Ureter (tissue), 1 donor: ENCODE results near the gene AGTR1. TPM values are rescaled to one million over a fixed set of nuclear protein-coding genes. Genes with fewer than 3 reads are reported as not detected.
"Not testable (repeated sequence)": the region's sequence is repeated elsewhere in the genome, so short reads cannot be mapped to it uniquely, and the experiment has no call there.

Experiments used
- DNase-seq: peaks from one replicate; pipeline ENCODE4 v3.0.0-alpha.2; 2020; ENCODE audit warnings: low spot score
- total RNA-seq: library from RNA; stranded (reverse); gene quantifications from one replicate; pipeline ENCODE4 v1.2.4, GENCODE V29; 2023
- donor health status: DM: yes; HTN: yes; CAD: no.

The AGTR1 gene
- total RNA-seq, 1 donor from 2014 or later, result 4.6 TPM

DNA sequence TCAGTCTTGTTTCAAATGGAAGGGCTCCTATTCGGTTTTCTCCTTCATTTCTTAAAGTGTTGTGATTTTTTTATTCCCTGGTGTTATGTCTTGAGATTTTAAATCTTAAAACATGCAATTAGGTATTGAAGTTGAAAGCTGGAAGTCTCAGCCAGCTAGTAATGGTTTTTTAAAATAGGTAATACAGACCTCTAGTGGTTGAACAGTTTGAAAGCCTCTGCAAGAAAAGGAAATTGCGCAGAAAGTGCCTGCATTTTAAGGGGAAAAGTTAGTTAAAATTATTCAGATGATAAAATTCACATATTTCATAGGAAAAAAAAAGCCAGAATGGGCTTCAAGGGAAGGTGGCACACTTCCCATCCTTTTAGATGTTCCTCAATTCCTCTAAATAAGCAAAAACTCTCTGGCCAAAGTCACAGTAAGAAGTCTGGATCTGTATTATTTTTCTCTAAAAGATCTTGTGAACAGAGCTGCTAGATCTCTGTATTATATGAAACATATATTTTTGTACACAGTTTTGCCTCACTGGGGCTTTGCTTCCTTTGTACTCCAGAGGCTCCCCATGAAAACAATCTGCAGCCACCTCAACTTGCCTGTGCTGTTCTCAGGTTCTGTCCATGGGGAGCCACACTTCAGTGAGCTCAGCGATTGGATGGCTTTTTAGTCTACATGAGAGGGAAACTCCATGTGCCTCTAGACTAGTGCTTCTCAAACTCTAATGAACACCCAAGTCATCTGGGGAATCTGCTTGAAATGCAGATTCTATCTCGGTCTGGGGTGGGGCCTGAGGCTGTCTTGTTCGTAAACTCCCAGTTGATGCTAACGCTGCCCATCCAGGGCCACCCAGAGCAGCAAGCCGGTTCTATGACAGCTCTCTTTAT, 21.5 kb downstream of the AGTR1 start:
- no peak for DNase-seq

DNA sequence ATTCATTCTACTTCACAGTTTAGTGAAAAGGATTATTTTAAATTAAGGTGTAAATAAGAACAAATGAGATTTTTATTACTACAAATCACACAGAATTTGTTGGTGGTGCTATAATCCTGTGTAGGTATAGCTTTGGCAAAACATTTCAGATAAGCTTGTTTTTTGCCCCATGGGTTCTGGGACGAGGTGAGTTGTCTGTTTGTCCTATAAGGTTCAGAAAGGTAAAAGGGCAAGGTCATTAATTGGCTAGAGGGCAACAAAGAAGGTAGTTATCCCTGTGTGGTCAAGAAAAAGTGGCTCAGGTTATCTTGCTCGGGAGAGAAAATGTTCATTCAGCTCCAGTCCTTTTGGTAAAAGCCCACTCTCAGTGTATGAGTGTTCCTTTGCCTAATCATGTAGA, 23.2 kb downstream of the AGTR1 start:
- DNase-seq, result no peak

DNA sequence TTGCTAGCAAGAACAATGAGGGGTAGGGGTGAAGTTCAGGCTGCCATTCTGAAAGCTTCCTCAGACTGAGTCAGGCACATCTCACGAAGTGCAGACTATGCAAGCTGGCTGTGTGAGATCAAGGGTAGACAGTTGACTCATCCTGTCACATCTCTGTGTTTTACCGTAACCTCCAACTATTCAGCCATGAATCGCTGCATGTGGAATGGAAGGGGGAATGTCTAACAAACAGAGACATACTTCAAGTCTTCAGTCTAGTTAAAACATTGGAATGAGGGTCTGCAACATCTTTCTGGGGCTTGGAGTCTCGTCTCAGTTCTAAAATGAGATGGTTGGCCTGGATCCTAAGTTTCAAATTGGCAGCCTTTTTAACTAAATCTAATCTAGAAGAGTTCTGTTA, 25.9 kb downstream of the AGTR1 start:
- DNase-seq, result no peak

DNA sequence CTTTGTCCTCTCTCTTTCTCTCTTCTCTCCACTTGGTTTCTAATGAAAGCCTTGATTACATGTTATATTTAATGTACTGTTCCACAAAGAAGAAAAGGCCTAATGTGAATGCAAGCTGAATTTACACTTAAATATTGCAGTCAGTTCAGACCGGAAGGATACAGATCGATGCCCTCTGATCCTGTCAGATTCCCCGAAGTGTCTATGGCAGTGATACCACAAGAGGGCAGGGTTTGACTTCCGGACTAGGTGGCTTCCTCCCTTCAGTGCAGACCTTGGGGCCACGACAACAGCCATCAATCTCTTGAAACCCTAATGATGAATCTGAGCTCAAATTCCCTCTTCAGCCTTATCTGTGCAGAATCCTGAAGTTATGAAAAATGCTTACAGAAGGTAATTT, 29.5 kb downstream of the AGTR1 start:
- no peak for DNase-seq

DNA sequence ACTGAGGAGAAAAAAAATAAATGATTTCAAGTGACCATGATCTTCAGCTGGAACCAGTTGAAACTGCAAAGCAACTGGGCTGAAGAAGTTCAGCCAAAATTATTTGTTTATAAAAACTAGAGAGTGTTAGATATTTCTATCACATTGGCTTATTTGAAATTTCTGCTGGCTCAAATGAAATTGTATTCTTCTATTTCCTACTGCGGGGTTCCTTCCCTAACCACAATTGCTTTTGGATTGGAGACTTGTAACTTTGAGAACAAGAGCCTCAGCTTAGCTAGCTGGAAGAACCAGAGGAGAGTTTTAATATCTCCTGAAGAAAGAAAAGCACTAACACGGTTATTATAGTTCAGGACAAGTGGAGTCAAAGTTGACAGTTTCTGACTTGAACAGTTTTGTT, 31.1 kb downstream of the AGTR1 start:
- DNase-seq, result no peak

DNA sequence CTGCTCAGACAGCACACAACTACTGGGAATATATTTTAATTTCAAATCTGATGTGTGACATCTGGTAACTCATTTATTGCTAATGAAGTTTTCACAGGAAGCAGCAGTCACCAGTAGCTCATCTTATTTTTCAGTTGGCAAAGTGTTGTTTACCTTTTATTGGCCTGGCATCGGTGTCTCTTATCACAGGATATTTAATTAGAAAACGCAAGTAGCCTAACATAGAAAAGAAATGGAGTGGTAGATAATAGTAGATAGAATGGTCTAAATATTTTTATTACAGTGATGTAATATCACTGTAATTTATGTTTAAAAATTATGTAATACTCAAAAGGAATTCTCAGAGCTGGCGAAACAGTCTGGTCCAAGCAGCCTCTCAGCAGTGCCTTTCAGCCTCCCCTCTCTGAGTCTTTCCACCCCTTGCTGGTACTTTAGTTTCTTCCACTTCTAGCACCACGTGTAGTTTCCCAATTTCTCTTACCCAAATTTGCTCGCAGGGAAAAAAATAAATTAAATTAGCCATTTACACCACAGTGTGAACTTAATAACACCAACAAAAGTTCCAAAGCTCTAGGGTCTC, 31.9 kb downstream of the AGTR1 start:
- no peak for DNase-seq

DNA sequence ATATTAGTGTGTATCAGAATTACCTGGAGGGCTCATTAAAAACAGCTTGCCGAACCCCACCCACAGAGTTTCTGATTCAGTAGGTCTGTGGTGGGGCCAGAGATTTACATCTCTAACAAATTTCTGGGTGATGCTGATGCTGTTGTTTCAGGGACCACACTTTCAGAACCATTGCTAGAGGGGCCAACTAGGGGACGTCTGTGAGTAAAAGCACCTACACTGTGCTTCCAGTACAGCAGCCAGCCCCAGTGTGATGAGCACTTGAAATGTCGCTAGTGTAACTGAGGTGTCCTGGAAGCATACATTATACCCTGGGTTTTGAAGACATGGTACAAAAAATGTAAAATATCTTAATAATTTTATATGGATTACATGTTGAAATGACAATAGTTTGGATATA, 33.0 kb downstream of the AGTR1 start:
- no peak for DNase-seq

DNA sequence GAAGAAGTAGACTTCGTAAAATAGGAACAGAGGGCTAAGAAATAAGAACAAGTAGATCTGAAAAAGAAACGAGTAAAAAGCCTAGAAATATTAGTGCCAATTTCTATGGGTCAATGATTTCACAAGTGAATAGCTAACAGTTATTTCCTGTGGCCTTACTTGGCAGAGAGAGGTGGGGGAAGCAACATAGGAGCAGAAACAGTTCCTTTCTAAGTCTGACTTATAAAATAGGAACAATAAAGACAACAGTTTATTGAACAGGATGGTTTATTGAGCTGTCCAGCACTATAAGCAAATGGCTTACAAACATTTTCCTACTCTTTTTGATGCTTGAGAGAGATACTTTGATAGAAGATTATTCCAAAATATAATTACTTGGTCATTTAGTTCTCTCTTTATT, 37.9 kb downstream of the AGTR1 start:
- no peak for DNase-seq

DNA sequence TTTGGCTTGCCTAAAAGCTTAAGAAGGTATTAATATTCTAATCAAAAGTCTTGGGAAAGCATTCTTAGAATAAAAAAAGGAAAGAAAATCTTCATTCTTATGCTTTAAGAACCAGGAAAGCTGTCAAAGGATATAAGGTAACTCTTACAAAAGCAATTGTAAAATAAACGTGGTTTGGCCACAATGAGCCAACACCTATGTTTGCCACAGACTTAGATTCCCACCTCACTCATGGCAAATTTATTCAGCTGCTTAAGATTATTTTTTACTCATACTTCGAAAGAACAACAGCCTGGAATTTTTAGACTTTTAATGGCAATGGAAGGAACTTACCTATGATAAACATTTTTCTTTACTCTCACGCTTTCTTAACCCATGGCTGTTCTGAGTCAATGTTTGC, 38.4 kb downstream of the AGTR1 start:
- no peak for DNase-seq

DNA sequence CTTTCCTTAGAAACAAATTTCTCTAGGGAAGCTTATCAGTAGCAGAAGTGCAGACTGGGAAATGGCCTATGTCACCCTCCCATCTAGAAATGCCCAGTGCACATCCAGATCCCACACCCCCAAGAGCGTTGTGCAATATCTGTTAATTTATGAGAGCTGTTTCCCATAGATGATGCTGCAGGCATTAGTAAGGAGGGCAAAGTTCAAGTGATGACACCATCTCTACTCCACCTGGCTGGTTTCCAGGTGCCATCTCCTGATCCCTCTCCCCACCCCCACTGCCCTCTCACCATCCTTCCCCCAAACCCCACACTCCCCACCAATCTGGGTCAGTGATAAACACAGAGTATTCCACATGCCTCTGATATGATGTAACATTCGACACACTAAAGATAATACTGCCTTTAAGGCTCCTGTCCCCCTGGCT, 39.4 kb downstream of the AGTR1 start:
- no peak for DNase-seq

DNA sequence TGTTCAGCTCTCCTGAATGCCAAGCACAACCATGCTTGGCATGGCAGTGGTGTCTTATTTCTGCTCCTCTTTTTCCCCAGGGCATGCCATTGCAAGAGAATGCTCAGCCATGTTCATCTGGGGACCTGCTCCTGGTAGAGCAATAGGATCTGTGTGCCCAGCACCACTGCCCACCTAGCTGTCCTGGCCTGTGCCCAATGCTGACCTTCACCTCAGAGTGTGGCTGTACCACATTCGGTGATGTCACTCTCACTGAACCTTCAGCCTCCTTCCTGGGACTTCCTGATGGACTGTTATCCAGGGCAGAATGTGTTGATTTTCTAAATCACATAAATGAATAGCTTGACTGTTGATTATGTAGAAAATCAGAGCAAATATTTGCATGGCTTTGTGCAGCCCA, 42.0 kb downstream of the AGTR1 start:
- DNase-seq, result no peak

DNA sequence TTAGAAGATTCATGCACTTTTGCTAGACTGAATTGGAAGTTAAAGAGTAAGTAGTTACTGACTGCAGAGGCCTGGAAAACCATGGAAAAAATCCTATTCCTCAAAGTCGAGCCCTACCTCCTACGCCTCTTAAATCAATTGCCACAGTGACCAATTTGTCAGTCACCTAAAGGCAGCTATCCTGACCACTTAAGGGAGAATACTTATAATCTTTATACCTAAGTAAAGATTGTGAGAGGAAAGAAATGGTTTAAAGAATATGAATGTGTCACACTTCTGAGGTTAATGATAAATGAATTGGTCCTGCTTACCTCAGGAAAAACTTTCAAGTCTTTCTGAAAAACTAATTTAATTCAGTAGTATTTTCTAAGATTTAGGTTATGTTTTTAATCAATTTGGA, 42.6 kb downstream of the AGTR1 start:
- no peak for DNase-seq

DNA sequence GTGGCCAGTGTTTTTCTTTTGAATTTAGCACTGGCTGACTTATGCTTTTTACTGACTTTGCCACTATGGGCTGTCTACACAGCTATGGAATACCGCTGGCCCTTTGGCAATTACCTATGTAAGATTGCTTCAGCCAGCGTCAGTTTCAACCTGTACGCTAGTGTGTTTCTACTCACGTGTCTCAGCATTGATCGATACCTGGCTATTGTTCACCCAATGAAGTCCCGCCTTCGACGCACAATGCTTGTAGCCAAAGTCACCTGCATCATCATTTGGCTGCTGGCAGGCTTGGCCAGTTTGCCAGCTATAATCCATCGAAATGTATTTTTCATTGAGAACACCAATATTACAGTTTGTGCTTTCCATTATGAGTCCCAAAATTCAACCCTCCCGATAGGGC, 43.5 kb downstream of the AGTR1 start:
- DNase-seq, result no peak

DNA sequence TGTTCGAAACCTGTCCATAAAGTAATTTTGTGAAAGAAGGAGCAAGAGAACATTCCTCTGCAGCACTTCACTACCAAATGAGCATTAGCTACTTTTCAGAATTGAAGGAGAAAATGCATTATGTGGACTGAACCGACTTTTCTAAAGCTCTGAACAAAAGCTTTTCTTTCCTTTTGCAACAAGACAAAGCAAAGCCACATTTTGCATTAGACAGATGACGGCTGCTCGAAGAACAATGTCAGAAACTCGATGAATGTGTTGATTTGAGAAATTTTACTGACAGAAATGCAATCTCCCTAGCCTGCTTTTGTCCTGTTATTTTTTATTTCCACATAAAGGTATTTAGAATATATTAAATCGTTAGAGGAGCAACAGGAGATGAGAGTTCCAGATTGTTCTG, 44.4 kb downstream of the AGTR1 start:
- no peak for DNase-seq

DNA sequence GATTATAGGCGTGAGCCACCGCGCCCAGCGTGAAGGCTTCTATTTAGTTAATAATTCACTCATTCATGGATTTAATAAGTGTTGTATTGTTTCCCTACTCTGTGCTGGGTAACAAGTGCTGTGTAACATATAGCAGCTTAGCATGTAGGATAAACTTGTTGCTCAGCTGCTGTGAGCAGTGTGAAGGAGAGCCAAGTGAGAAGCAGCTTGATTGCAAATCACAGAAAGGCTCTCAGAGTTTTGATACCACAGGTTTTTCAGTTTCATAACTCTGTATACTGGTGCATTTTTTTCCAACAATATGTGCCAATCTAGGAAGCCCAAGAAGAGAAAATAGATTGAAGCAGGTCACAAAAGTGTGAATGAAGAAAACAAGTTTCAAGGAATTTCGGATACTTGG, 48.4 kb downstream of the AGTR1 start:
- DNase-seq, result no peak

DNA sequence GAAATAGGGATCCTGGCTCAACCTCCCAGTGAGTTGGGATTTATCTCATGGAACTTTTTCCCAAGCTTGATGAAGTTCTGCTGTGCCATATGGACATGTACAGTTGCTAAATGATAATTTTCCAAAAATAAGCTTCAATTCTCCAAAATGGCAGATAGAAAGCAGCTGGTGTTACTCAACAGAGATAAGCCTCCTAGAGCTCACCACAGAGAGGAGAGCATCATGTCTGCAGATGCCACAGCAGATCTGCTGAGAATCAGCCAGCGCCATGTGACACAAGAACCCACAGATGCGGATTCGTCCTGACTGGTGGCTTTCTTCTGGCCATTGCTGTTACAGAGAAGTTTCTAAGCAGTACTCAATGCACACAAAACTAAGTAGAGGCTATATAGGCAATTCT, 50.6 kb downstream of the AGTR1 start:
- no peak for DNase-seq

DNA sequence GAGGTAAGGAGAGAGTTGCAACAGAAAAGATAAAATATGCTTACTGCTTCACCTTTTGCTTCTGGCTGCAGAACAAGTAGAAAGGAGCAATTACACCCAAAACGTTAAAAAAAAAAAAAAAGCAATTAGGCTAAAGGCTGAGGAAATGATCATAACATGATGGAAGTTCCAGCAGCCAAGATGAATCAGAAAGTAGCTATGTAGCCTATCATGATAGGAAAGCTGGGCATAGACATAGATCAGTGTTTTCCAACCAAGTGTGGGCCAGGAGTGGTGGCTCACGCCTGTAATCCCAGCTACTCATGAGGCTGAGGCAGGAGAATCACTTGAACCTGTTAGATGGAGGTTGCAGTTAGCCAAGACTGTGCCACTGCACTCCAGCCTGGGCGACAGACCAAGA, 52.6 kb downstream of the AGTR1 start:
- DNase-seq, result no peak

DNA sequence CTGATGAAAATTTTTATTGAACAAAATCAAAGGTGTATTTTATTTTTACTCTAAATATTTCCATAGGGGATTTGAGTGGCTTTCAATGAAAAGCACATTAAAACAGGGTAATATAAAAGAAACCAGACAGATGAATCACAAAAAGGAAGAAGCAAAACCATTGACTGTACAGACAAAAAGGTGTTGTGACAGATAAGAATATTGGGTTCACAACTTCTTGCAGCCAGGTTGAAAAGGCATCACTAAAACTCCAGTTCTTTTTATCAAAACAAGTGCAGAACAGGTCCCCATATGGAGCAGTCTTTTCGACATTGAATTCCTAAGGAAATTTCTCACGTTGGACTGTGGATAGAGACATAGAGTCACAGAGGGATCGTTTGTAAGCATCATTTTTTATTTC, 53.8 kb downstream of the AGTR1 start:
- DNase-seq, result no peak

DNA sequence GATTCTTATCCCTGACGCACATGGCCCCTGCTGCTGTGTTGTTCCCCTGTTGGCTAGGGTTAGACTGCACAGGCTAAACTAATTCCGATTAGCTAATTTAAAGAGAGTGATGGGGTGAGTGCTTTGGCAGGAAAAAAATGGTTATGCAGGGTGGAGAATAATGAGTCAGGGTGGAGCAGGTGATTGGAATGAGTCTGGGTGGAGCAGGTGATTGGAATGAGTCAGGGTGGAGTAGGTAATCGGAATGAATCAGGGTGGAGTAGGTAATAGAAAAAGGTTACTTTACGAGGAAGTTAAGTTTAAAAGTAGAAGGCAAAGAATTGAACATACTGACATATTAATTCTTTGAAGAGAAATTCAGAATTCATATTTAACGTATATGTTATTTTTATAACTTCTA, 55.7 kb downstream of the AGTR1 start:
- DNase-seq, result not testable (repeated sequence)

DNA sequence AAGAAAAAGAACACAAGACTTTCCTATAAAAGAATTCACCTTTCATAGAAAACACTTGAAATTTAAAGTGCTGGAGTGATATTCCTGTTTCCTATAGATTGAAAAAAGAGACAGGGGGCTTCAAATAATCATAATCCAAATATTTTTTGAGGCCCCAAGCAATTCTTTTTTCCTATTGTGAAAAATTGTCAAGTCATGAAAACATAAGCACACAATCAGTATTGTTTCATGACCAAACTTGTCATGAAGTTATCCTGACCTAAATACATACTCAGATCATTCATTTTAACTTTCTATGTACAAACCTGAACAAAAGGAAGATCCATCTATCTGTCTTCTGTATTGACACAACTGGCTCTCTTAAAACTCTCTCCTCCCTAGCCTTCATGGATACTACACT, 57.9 kb downstream of the AGTR1 start:
- no peak for DNase-seq

DNA sequence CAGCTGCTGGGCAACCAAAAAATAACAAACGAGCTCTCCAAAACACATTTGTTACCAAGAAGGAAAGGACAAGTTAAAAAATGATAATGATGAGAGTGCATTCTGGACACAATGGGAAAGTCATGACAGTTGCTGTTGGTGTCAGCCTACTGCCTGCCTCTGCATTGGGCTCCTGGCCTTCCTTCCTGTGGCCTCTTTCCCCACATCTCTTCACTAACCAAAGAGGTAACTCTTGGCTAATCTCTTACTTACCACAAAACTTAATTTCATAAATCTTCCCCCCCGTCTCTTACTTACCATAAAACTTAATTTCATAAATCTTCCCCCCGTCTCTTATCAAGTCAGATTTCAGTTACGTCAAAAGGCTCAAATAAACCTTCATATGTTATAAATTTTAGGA, 58.6 kb downstream of the AGTR1 start:
- no peak for DNase-seq

DNA sequence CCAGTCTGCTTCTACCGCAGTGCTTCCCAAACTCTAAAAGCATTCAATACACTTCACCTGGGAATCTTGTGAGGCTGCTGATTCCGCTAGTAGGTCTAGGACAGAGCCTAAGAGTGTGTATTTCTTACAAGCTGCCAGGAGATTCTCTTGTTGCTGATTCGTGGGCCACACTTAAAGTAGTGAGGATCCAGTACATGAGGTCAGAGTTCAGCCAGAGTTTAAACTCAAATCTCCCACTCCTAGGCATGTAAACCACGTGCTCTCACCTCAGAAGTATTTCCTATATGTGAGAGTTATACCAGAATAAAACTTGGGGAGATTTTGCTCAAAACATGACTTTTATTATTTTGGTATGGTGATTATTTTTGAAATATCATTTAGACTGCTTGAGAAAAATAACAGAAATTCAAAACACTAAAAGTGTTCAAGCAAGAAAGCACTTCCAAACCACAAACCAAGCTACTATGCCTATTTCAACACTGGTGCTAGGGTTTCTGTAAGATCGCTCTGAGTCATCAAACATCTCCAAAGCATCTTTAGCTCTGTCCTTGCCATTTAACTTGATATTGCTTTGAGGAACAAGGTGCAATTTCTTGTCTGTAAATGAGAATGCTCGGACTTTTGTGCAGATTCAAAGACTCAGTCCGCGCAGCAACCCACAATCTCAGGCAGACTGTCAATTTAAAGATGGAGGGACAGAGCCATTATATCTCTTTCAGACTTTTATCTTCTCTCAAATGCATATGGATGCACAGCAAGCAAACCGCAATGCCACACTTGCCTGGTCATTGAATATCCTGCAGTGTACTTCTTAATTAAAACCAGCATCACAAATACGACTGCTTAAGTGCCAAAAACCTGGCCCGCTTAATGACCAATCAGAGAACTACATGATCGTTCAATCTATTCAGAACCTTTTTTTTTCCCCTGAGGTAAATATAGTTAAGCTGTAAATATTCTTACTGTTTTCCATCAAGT, 59.8 kb downstream of the AGTR1 start:
- no peak for DNase-seq
